A549 (cell line): ENCODE data around the gene MYOM1. TPM values are rescaled to one million over a fixed set of nuclear protein-coding genes. Genes with fewer than 3 reads are reported as not detected.

Experiments
- ATAC-seq, 2 experiments: fragments of 200-7000 bp in 1 of 2; fragments of >200 bp in 1 of 2; cut with Nextera tagmentation in 1 of 2; cut with Tn5 transposase in 1 of 2; 3 replicates each; pipeline versions ENCODE4 v1.8.0 to v1.9.1; 2018 to 2020; ENCODE audit warnings: mild to moderate bottlenecking in 1 of 2, moderate library complexity in 1 of 2
- CTCF ChIA-PET: fragments of 300-600 bp; sonication (Branson Sonifier 250); formaldehyde crosslinking; extraction: SDS; loops from one replicate; lab custom pipeline; 2021; ENCODE audit warnings: antibody characterized with exemption, inconsistent platforms; lab: Yijun Ruan, JAX
- POLR2A ChIA-PET: fragments of 350-600 bp; formaldehyde crosslinking; extraction: SDS; loops from one replicate; lab custom pipeline; 2021; ENCODE audit warnings: antibody characterized with exemption, inconsistent platforms; lab: Yijun Ruan, JAX
- DNase-seq, 2 experiments: peaks; one replicate each; pipeline versions ENCODE4 v3.0.0 to v3.0.0-alpha.2; 2011 to 2016; ENCODE audit warnings: low read depth in 1 of 2, low spot score in 1 of 2
- FAIRE-seq: peaks from 2 replicates; lab custom pipeline; 2011; peaks lifted over from hg19 to GRCh38; lab: Jason Lieb, UNC
- H3K27ac ChIP-seq, 2 experiments: fragments of >200 bp; sonication (Bioruptor Twin); formaldehyde crosslinking; 3 replicates each; pipeline ENCODE4 v1.5.1; 2016 to 2017
- H3K4me1 ChIP-seq: fragments of >200 bp; sonication (Bioruptor Twin); formaldehyde crosslinking; 3 replicates; pipeline ENCODE4 v1.6.1; 2016
- H3K4me2 ChIP-seq: fragments of >200 bp; sonication (Bioruptor Twin); formaldehyde crosslinking; 3 replicates; pipeline ENCODE4 v1.6.1; 2016
- H3K4me3 ChIP-seq: fragments of >200 bp; sonication (Bioruptor Twin); formaldehyde crosslinking; 3 replicates; pipeline ENCODE4 v1.5.1; 2016
- H3K9me3 ChIP-seq: fragments of >200 bp; sonication (Bioruptor Twin); formaldehyde crosslinking; 3 replicates; pipeline ENCODE4 v1.6.1; 2016
- BHLHE40 ChIP-seq: IDR thresholded peaks from 2 replicates; pipeline ENCODE4 v1.6.1; 2012; ENCODE audit warnings: low read depth, low read length, inconsistent platforms
- CBX2 ChIP-seq: fragments of 200-600 bp; sonication (generic); IDR thresholded peaks from 2 replicates; pipeline ENCODE4 v1.6.1; 2016; ENCODE audit warnings: low read depth, mild to moderate bottlenecking, borderline replicate concordance
- CHD4 ChIP-seq: fragments of 200-600 bp; sonication (generic); IDR thresholded peaks from 2 replicates; pipeline ENCODE4 v1.6.1; 2016; ENCODE audit warnings: antibody characterized with exemption, mild to moderate bottlenecking, borderline replicate concordance
- CTCF ChIP-seq: fragments of >200 bp; sonication (Bioruptor Twin); formaldehyde crosslinking; IDR thresholded peaks from 3 replicates; pipeline ENCODE4 v1.5.1; 2016
- EHF ChIP-seq: fragments of 250-450 bp; sonication (Bioruptor Pico); IDR thresholded peaks from 2 replicates; pipeline ENCODE4 v1.5.0; 2020; ENCODE audit warnings: mild to moderate bottlenecking
- EHMT2 ChIP-seq: fragments of 200-600 bp; sonication (generic); IDR thresholded peaks from 2 replicates; pipeline ENCODE4 v1.6.1; 2016; ENCODE audit warnings: antibody characterized with exemption, low read depth, mild to moderate bottlenecking, moderate library complexity
- ESRRA ChIP-seq: fragments of 150-350 bp; IDR thresholded peaks from 2 replicates; pipeline ENCODE4 v1.6.1; 2014; ENCODE audit warnings: mild to moderate bottlenecking, low read length, borderline replicate concordance
- FOXS1 ChIP-seq: fragments of 250-450 bp; sonication (Bioruptor Pico); IDR thresholded peaks from 2 replicates; pipeline ENCODE4 v1.5.0; 2020; ENCODE audit warnings: mild to moderate bottlenecking, moderate library complexity
- HDAC2 ChIP-seq: fragments of 200-600 bp; sonication (generic); IDR thresholded peaks from 2 replicates; pipeline ENCODE4 v1.6.1; 2016
- HOXA7 ChIP-seq: fragments of 250-450 bp; sonication (Bioruptor Pico); IDR thresholded peaks from 2 replicates; pipeline ENCODE4 v1.5.0; 2020; ENCODE audit warnings: mild to moderate bottlenecking, moderate library complexity
- HOXB5 ChIP-seq: fragments of 250-450 bp; sonication (Bioruptor Pico); IDR thresholded peaks from 2 replicates; pipeline ENCODE4 v1.5.0; 2020; ENCODE audit warnings: mild to moderate bottlenecking, moderate library complexity
- JUNB ChIP-seq: fragments of >200 bp; sonication (Bioruptor Twin); formaldehyde crosslinking; IDR thresholded peaks from 2 replicates; pipeline ENCODE4 v1.6.1; 2016
- KDM1A ChIP-seq: fragments of 200-600 bp; sonication (generic); IDR thresholded peaks from 2 replicates; pipeline ENCODE4 v1.6.1; 2016; ENCODE audit warnings: low read depth, mild to moderate bottlenecking
- KDM5A ChIP-seq: fragments of 200-600 bp; sonication (generic); IDR thresholded peaks from 2 replicates; pipeline ENCODE4 v1.6.1; 2016; ENCODE audit warnings: antibody characterized with exemption, mild to moderate bottlenecking
- MAZ ChIP-seq: fragments of 150-350 bp; IDR thresholded peaks from 2 replicates; pipeline ENCODE4 v1.6.1; 2014; ENCODE audit warnings: antibody characterized with exemption, low read depth, low read length, borderline replicate concordance
- PHF8 ChIP-seq: fragments of 200-600 bp; sonication (generic); IDR thresholded peaks from 2 replicates; pipeline ENCODE4 v1.6.1; 2016; ENCODE audit warnings: low read depth, mild to moderate bottlenecking, antibody characterized with exemption, moderate library complexity, borderline replicate concordance
- RARB ChIP-seq: fragments of 250-450 bp; sonication (Bioruptor Pico); IDR thresholded peaks from 2 replicates; pipeline ENCODE4 v1.8.0; 2021; ENCODE audit warnings: mild to moderate bottlenecking, moderate library complexity
- RCOR1 ChIP-seq: fragments of 150-350 bp; IDR thresholded peaks from 2 replicates; pipeline ENCODE4 v1.6.1; 2014; ENCODE audit warnings: antibody characterized with exemption, low read length, low read depth
- RNF2 ChIP-seq: fragments of 200-600 bp; sonication (generic); IDR thresholded peaks from 2 replicates; pipeline ENCODE4 v1.6.1; 2016; ENCODE audit warnings: low read depth, mild to moderate bottlenecking, antibody characterized with exemption, moderate library complexity, borderline replicate concordance
- ZC3H11A ChIP-seq: fragments of 450-650 bp; IDR thresholded peaks from 2 replicates; pipeline ENCODE4 v1.6.1; 2014; ENCODE audit warnings: antibody characterized with exemption, mild to moderate bottlenecking
- ZFP36 ChIP-seq: fragments of 450-650 bp; IDR thresholded peaks from 2 replicates; pipeline ENCODE4 v1.6.1; 2014; ENCODE audit warnings: borderline replicate concordance; ENCODE audit not compliant: partially characterized antibody
- ZNF302 ChIP-seq: fragments of 250-450 bp; sonication (Bioruptor Pico); IDR thresholded peaks from 2 replicates; pipeline ENCODE4 v1.9.0; 2021; ENCODE audit warnings: inconsistent platforms, mild to moderate bottlenecking, moderate library complexity
- WGBS: methylation state at CpG from one replicate; pipeline ENCODE4 v1.1.6; 2017; ENCODE audit errors: missing lambda C conversion rate; 5-methylcytosine and 5-hydroxymethylcytosine counted together
- polyA plus RNA-seq, 4 experiments: library from polyadenylated mRNA; depleted of rRNA in 3 of 4; stranded (reverse); fragments of >200 nt; fragmentation: RNase III in 1 of 4; extraction: RNeasy Plus Mini Kit Qiagen cat#74134 plus additional on column Dnase treatment in 1 of 4; gene quantifications; 2 replicates in 3 of 4; 3 replicates in 1 of 4; pipeline ENCODE4 v1.2.3, GENCODE V29; 2011 to 2017
- TF ChIP-seq, protein P1 (sequence below): fragments of 450-650 bp; IDR thresholded peaks from 2 replicates; pipeline ENCODE4 v1.6.1; 2014; ENCODE audit warnings: antibody characterized with exemption
- TF ChIP-seq, protein P2 (sequence below): IDR thresholded peaks from 2 replicates; pipeline ENCODE4 v1.6.1; 2012
- TF ChIP-seq, protein P3 (sequence below): fragments of >200 bp; sonication (Bioruptor Twin); formaldehyde crosslinking; IDR thresholded peaks from 2 replicates; pipeline ENCODE4 v1.6.1; 2016

Gene MYOM1
- polyA plus RNA-seq, 2 of the 4 experiments (the other 2 are of a cell fraction): 0.18 to 0.30 TPM

DNA sequence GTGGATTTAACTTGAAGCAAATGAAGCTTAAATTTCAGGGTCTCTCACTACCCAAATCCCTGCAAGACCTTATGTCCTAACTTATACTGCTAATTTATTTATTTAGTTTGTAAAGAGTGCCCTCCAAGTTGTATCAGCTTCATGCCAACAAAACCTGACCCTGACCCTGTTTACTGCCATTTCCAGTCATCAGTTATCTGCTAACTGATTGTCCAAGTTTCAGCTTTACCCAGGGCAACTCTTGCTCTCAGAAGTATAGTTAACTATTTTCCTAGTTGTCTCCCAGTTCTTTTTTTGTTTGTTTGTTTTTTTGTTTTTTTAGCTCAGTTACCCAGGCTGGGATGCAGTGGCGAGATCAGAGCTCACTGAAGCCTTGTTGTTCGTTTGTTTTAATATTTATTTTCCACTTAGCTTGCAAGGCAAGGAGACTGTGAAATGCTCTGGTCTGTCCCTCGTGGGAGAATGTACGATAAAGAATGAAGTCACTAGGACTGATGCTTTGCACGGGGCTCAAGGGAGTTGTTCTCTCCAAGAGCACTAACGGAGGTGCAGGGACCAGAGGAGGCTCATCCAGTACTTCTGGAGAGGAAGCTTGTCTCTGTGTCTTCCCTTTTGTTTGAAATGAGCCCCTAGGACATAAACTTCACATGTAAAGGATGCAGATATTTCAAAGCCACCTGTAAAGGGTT lies 35.3 kb downstream of the MYOM1 start (continued):
- TF ChIP-seq, protein P1, sequence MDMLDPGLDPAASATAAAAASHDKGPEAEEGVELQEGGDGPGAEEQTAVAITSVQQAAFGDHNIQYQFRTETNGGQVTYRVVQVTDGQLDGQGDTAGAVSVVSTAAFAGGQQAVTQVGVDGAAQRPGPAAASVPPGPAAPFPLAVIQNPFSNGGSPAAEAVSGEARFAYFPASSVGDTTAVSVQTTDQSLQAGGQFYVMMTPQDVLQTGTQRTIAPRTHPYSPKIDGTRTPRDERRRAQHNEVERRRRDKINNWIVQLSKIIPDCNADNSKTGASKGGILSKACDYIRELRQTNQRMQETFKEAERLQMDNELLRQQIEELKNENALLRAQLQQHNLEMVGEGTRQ: no peak
- TF ChIP-seq MAZ: no peak
- no peak for TF ChIP-seq ZFP36
- no peak for TF ChIP-seq HDAC2
- TF ChIP-seq CBX2: no peak
- TF ChIP-seq PHF8: no peak

GRCh38 chr18:3183103-3183717 lies 36.6 kb downstream of the MYOM1 start:
- Histone ChIP-seq H3K4me2 (no peak overlapping the region), H3K4me3 (no peak overlapping the region), H3K4me1 (no peaks in the 10 kb centered on the region), H3K27ac (no peak overlapping the region), H3K9me3 (no peaks in the 10 kb centered on the region)
- DNase-seq: no peak
- no peak for FAIRE-seq
- 95% methylated on average over 13 of the region's 15 CpGs for WGBS
- ChIA-PET CTCF (interaction anchor here (0.9 kb wide), 1 partner anchor 44 kb away, joined by 3 read pairs; no protein-coding TSS in a partner anchor), POLR2A (no interaction called here)
- TF ChIP-seq ZC3H11A (no peak), JUNB (no peak), KDM1A (no peak), CHD4 (no peak), KDM5A (no peak), RNF2 (no peak), CTCF (no peak), BHLHE40 (no peak), ZNF302 (no peak), FOXS1 (CRISPR knock-in tag) (no peak)
- no peak for ATAC-seq

GRCh38 chr18:3180325-3180724 lies 39.4 kb downstream of the MYOM1 start:
- Histone ChIP-seq H3K9me3 (no peaks in the 10 kb centered on the region), H3K4me3 (no peak overlapping the region), H3K4me1 (no peaks in the 10 kb centered on the region), H3K4me2 (no peak overlapping the region), H3K27ac (no peak overlapping the region)
- CTCF ChIA-PET: interaction anchor here (1.0 to 1.4 kb wide), 4 partner anchors 13 to 124 kb away, joined by 3 read pairs; no protein-coding TSS in a partner anchor
- DNase-seq: no peak
- POLR2A ChIA-PET: no interaction called here
- TF ChIP-seq HOXA7 (CRISPR knock-in tag): no peak
- TF ChIP-seq RCOR1: no peak
- WGBS: 86% methylated on average over 2 of the region's 2 CpGs
- no peak for FAIRE-seq
- ATAC-seq: no peak

DNA sequence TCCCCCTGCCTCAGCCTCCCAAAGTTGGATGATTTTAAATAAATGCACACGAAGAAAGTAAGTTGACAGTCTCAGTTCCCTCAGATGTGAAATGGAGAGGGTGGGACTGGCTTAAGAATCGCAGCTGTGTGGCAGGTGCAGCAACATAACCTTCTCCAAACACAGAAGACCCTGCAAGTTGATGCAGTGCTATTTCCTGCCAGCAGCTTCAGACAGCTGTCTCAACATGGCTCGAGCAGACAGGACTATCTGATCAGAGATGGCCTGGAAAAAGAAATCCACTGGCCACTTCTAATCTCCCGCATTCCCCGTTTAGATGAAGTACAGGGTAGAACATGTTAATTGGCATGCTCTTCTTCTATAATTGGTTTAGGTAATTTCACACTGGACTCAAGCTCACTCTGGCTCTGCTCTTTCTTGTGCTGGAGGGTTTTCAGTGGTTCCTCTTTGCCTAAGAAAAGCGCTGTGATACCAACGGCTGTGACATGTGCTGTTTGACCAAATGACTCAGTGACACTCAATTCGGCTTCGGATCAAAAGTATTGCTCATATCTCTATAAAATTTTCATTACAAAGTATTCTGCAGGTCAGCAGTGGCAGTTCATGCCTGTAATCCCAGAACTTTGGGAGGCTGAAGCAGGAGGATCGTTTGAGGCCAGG lies 40.2 kb downstream of the MYOM1 start:
- WGBS: 62% methylated on average over 10 of the region's 10 CpGs
- H3K9me3 ChIP-seq: no peaks in the 10 kb centered on the region
- FAIRE-seq (no peak), DNase-seq (no peak), ATAC-seq (no peak)
- CTCF ChIA-PET: interaction anchor here (1.0 to 1.6 kb wide), 4 partner anchors 17 to 124 kb away, joined by 3 read pairs; no protein-coding TSS in a partner anchor
- H3K4me1 ChIP-seq: no peaks in the 10 kb centered on the region
- H3K4me3 ChIP-seq: no peak overlapping the region
- POLR2A ChIA-PET: no interaction called here
- H3K4me2 ChIP-seq: no peak overlapping the region
- no peak overlapping the region for H3K27ac ChIP-seq
- TF ChIP-seq, protein P2, sequence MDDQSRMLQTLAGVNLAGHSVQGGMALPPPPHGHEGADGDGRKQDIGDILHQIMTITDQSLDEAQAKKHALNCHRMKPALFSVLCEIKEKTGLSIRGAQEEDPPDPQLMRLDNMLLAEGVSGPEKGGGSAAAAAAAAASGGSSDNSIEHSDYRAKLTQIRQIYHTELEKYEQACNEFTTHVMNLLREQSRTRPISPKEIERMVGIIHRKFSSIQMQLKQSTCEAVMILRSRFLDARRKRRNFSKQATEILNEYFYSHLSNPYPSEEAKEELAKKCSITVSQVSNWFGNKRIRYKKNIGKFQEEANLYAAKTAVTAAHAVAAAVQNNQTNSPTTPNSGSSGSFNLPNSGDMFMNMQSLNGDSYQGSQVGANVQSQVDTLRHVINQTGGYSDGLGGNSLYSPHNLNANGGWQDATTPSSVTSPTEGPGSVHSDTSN: no peak
- TF ChIP-seq EHMT2 (no peak), ZFP36 (no peak), HOXB5 (no peak), EHF (CRISPR knock-in tag) (no peak), BHLHE40 (no peak), RARB (CRISPR knock-in tag) (no peak), ESRRA (no peak), CTCF (no peak)
- TF ChIP-seq, protein P3, sequence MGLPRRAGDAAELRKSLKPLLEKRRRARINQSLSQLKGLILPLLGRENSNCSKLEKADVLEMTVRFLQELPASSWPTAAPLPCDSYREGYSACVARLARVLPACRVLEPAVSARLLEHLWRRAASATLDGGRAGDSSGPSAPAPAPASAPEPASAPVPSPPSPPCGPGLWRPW: no peak
